A549 treated with ZK216348 at 1 μM for 4 hours (cell line): ENCODE results near the gene SLC25A12. TPM values are rescaled to one million over a fixed set of nuclear protein-coding genes. Genes with fewer than 3 reads are reported as not detected.

Experiments used
- total RNA-seq: library from RNA; stranded (reverse); fragments of 200-300 nt; extraction: Qiagen RNA extraction; gene quantifications from 5 replicates; pipeline ENCODE4 v1.2.3, GENCODE V29; 2022; ENCODE audit warnings: low read depth

Gene SLC25A12, protein sequence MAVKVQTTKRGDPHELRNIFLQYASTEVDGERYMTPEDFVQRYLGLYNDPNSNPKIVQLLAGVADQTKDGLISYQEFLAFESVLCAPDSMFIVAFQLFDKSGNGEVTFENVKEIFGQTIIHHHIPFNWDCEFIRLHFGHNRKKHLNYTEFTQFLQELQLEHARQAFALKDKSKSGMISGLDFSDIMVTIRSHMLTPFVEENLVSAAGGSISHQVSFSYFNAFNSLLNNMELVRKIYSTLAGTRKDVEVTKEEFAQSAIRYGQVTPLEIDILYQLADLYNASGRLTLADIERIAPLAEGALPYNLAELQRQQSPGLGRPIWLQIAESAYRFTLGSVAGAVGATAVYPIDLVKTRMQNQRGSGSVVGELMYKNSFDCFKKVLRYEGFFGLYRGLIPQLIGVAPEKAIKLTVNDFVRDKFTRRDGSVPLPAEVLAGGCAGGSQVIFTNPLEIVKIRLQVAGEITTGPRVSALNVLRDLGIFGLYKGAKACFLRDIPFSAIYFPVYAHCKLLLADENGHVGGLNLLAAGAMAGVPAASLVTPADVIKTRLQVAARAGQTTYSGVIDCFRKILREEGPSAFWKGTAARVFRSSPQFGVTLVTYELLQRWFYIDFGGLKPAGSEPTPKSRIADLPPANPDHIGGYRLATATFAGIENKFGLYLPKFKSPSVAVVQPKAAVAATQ
- total RNA-seq = 11.9 to 16.3 TPM (median 13.9 TPM) in 5 replicates

DNA sequence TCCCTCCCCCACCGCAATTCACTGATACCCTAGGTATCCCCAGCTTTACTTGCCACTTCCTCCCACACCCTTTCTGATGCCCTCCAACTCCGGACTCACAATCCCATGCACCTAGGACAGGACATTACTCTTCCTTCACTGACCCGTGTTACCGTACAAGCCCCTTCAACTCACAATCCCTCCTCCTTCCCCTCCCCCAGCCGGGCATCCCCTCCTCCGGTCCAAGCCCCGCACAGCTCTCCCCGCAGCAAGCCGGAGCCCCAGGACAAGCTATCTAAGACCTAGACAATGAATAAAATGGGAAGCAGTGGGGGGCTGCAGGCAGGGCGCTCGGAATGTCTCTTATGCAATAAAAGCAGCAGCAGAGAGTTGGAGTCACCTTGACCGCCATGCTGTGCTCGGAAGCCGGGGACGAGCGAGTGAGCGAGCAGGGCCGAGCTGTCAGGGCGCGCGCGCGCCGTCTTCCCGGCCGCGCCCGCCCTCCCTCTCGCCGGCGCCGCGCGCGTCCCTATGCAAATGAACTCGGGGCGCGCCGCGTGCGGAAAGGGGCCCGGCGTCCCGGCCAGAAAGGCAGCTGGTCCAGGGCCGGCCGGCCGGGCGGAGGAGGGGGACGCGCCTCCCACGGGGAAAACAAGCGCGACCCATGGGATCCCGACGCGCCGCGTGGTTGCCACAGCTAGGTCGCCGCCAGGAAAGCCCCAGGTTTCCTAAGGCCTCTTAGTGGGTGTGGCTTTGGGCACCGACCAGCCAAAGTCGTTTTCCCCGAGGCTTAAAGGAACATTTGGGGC is at the start of gene SLC25A12:
SLC25A12 (minus strand) TSS at position 421 of the 788 bp plus-strand sequence; CDS start at position 391, 30 bp downstream.

DNA sequence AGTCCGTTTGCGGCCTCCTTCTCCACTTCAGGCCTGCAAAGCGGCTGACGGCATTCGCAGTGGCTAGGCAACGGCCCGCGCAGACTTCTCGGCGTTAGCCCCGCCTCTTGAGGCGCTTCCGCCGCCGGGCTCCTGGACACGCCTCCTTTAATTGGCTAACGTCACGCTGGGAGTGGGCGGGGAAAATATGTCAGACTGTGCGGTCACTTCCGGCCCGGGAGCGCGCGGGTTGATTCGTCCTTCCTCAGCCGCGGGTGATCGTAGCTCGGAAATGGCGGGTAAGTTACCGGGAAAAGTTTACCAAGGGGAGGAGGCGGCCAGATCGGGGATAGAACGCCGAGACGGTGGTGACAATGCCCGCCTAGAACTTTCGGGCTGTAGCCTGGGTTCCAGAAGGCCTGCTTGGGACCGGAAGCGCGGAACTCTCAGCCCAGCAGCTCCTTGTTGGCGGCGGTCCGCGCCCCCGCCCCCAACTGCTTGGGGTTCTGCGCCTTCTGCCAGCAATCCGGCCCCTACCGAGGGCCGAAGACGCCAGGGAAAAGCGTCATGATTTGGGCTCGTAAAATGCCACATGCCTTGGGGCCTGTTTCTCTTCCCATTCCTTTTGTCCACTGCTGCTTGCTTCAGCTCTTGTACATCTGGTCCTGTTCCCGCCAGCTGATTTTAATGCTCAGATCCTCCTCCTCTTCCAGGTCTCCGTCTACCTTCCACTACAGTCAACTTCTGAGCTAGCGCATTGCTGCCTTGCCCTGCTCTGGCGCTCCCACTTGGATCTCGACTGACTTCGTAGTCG is 28.4 kb upstream of the SLC25A12 start, which contains the start of gene HAT1:
HAT1 (plus strand) TSS at position 232 of the 793 bp plus-strand sequence; CDS start at position 272, 40 bp downstream.

Other genes starting within 250 kb of the SLC25A12 start
- gene DYNC1I2, start 206.8 kb downstream of the SLC25A12 start, total RNA-seq = 63.0 to 92.2 TPM (median 72.5 TPM) in 5 replicates
- gene HAT1, start 28.2 kb upstream of the SLC25A12 start, total RNA-seq = 67.1 to 96.5 TPM (median 68.8 TPM) in 5 replicates
- gene METAP1D, start 105.7 kb upstream of the SLC25A12 start, total RNA-seq = 2.0 to 4.7 TPM (median 3.1 TPM) in 5 replicates
- gene DLX1, start 191.3 kb upstream of the SLC25A12 start, total RNA-seq = 2.6 to 3.7 TPM (median 3.2 TPM) in 5 replicates
- 0.35 to 0.89 TPM (median 0.44 TPM) in 5 replicates for gene DLX2, start 208.7 kb upstream of the SLC25A12 start, total RNA-seq